DOHH2 (cell line): ENCODE results near the gene RAI1.

ENCODE experiments used
- CTCF ChIP-seq: fragments of 200-600 bp; sonication (generic); IDR thresholded peaks from one replicate; pipeline ENCODE4 v1.5.1; 2014; ENCODE audit warnings: antibody characterized with exemption, mild to moderate bottlenecking, low read depth, low read length; ENCODE audit not compliant: poor library complexity, severe bottlenecking
- EZH2phosphoT487 ChIP-seq: fragments of 200-600 bp; sonication (generic); IDR thresholded peaks from 2 replicates; pipeline ENCODE4 v1.6.1; 2017; ENCODE audit warnings: borderline replicate concordance, mild to moderate bottlenecking, antibody characterized with exemption, low read length, moderate library complexity, mixed read lengths

DNA sequence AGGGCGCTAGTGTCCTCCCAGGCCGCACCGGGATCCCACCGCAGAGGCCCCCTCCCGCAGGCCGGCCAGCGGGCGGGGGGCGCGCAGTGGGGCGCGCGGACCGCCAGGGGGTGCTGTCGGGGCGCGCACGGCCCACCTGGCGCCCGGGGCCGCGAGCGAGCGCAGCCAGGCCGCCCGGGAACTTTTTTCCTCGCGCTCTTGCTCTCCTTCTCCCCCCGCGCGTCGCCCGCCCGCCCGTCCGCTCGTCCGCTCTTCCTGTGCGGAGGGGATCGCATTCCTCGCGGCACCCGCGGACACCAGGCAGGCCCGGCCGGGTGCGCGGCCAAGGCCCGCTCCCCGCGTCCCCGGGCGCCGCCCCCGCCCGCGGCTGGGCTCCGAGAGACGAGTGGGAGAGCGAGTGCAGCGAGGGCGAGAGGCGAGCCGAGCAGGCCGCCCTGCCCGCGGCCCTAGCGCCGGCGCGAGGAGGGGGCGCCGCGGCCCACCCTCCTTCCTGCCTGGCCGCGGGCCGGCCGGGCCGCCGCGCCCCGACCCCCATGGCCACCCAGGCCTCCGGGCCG lies at the start of gene RAI1:
- TF ChIP-seq CTCF = peak; percentile 47
- TF ChIP-seq EZH2phosphoT487 = no peak
